K562 (cell line): ENCODE data around the gene GSTA4. TPM values are rescaled to one million over a fixed set of nuclear protein-coding genes. Genes with fewer than 3 reads are reported as not detected.

ENCODE experiments used
- XRCC5 ChIP-seq: fragments of 200-400 bp; formaldehyde crosslinking; IDR thresholded peaks from 2 replicates; pipeline ENCODE4 v1.6.1; 2017; ENCODE audit warnings: low read depth, mild to moderate bottlenecking, low read length
- YY1 ChIP-seq, 3 experiments: IDR thresholded peaks; 2 replicates each; pipeline ENCODE4 v1.6.1; 2011; ENCODE audit warnings: low read length in 2 of 3, mild to moderate bottlenecking in 2 of 3, moderate library complexity in 2 of 3, borderline replicate concordance in 1 of 3, control low read depth in 1 of 3, low read depth in 1 of 3; ENCODE audit not compliant: insufficient read depth in 3 of 3, insufficient replicate concordance in 2 of 3, control insufficient read depth in 1 of 3, insufficient read length in 1 of 3; ENCODE audit errors: extremely low read depth in 1 of 3
- ZNF41 ChIP-seq: fragments of 250-450 bp; sonication (Bioruptor Pico); conservative IDR thresholded peaks from 2 replicates; pipeline ENCODE4 v1.4.0; 2020; ENCODE audit warnings: mild to moderate bottlenecking
- polyA plus RNA-seq, 8 experiments: library from polyadenylated mRNA; depleted of rRNA in 4 of 8; stranded (reverse) in 5 of 8; unstranded in 3 of 8; fragments of >200 nt; fragmentation: Nextera tagmentation in 2 of 8; fragmentation: Illumina TruSeq in 1 of 8; extraction: Ambion mirVana in 2 of 8; extraction: Trizol in 1 of 8; gene quantifications; 2 replicates each; pipeline versions ENCODE4 v1.2.1 to v1.2.3, GENCODE V29; 2011 to 2014; ENCODE audit warnings: inconsistent platforms in 1 of 8, missing spikeins in 1 of 8
- total RNA-seq, 7 experiments: library from RNA; depleted of rRNA in 6 of 7; stranded (reverse); fragments of >200 nt in 6 of 7; fragmentation: Illumina TruSeq in 2 of 7; extraction: Trizol in 2 of 7; gene quantifications; 2 replicates each; pipeline versions ENCODE4 v1.2.1 to v1.2.3, GENCODE V29; 2011 to 2021; ENCODE audit warnings: low replicate concordance in 1 of 7
- TF ChIP-seq, protein P1 (sequence below): fragments of 200-800 bp; sonication (Bioruptor generic); IDR thresholded peaks from 2 replicates; pipeline ENCODE4 v1.6.1; 2016; ENCODE audit warnings: missing genetic modification characterization, missing compliant biosample characterization
- TF ChIP-seq, protein P2 (sequence below), 3 experiments: fragments of 200-800 bp in 1 of 3; fragments of 250-450 bp in 1 of 3; fragments of 450-650 bp in 1 of 3; sonication (Bioruptor Pico) in 1 of 3; sonication (Bioruptor generic) in 1 of 3; formaldehyde crosslinking in 1 of 3; IDR thresholded peaks; 2 replicates each; pipeline versions ENCODE4 v1.6.1 to v1.8.0; 2016 to 2022; ENCODE audit warnings: mild to moderate bottlenecking in 2 of 3, missing genetic modification characterization in 2 of 3, missing compliant biosample characterization in 1 of 3, moderate library complexity in 1 of 3
- TF ChIP-seq, protein P3 (sequence below), 2 experiments: fragments of 450-650 bp; IDR thresholded peaks; 2 replicates each; pipeline ENCODE4 v1.6.1; 2016; ENCODE audit warnings: mild to moderate bottlenecking in 2 of 2, borderline replicate concordance in 1 of 2, low read depth in 1 of 2, moderate library complexity in 1 of 2

Gene GSTA4
- total and polyA plus RNA-seq, 9 of the 15 experiments (the other 6 are each of a cell fraction or from before 2014, with no cell fraction given): 0.89 to 4.0 (median 2.0) TPM

DNA sequence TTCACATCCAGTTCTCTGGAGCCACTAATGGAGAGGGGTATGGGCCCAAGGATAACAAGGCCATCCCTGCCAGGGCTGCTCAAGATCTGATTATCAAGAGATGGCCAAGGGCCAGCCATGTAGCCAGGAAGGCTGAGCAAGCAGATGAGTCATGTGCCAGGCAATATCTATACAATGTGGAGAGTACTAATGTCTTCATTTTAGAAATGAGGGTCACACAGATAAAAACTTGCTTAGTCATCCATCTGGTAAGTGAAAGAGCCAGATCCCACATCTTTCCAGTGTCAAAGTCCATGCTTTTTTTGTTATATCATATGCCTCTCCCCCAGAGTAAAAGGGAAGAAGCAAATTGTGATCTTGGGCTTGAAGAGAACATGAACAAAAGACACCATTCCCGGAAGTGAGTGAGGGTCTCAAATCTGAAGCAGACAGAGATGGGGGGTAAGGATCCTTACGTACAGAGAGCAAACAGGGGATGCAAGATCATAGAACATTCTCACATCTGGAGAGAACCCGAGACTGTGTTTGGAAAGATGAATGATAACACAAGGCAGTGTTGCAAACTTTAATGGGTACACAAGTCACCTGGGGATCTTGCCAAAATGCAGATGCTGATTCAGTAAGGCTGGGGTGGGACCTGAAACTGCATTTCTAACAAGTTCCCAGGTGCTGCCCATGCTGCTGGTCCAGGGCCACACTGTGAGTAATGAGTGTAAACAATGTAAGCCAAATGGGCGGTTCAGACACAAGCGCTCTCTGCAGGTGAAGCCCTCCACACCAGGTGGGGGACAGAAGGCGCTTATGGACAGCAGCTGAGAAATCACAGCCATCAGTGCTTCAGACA is 65.5 kb downstream of the GSTA4 start (continued):
- TF ChIP-seq, protein P1, sequence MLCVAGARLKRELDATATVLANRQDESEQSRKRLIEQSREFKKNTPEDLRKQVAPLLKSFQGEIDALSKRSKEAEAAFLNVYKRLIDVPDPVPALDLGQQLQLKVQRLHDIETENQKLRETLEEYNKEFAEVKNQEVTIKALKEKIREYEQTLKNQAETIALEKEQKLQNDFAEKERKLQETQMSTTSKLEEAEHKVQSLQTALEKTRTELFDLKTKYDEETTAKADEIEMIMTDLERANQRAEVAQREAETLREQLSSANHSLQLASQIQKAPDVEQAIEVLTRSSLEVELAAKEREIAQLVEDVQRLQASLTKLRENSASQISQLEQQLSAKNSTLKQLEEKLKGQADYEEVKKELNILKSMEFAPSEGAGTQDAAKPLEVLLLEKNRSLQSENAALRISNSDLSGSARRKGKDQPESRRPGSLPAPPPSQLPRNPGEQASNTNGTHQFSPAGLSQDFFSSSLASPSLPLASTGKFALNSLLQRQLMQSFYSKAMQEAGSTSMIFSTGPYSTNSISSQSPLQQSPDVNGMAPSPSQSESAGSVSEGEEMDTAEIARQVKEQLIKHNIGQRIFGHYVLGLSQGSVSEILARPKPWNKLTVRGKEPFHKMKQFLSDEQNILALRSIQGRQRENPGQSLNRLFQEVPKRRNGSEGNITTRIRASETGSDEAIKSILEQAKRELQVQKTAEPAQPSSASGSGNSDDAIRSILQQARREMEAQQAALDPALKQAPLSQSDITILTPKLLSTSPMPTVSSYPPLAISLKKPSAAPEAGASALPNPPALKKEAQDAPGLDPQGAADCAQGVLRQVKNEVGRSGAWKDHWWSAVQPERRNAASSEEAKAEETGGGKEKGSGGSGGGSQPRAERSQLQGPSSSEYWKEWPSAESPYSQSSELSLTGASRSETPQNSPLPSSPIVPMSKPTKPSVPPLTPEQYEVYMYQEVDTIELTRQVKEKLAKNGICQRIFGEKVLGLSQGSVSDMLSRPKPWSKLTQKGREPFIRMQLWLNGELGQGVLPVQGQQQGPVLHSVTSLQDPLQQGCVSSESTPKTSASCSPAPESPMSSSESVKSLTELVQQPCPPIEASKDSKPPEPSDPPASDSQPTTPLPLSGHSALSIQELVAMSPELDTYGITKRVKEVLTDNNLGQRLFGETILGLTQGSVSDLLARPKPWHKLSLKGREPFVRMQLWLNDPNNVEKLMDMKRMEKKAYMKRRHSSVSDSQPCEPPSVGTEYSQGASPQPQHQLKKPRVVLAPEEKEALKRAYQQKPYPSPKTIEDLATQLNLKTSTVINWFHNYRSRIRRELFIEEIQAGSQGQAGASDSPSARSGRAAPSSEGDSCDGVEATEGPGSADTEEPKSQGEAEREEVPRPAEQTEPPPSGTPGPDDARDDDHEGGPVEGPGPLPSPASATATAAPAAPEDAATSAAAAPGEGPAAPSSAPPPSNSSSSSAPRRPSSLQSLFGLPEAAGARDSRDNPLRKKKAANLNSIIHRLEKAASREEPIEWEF: no peak
- TF ChIP-seq YY1 (IDR thresholded peaks at IDR 0.05; ENCODE audit: borderline replicate concordance in 1 of 3, control insufficient read depth in 1 of 3, extremely low read depth in 1 of 3, insufficient read depth in 3 of 3, insufficient read length in 1 of 3, insufficient replicate concordance in 2 of 3, low read depth in 1 of 3, low read length in 2 of 3) (no peak), ZNF41 (CRISPR knock-in tag) (peak; percentile 56; the same call in 1 of the 2 replicates), XRCC5 (no peak)
- TF ChIP-seq, protein P2, sequence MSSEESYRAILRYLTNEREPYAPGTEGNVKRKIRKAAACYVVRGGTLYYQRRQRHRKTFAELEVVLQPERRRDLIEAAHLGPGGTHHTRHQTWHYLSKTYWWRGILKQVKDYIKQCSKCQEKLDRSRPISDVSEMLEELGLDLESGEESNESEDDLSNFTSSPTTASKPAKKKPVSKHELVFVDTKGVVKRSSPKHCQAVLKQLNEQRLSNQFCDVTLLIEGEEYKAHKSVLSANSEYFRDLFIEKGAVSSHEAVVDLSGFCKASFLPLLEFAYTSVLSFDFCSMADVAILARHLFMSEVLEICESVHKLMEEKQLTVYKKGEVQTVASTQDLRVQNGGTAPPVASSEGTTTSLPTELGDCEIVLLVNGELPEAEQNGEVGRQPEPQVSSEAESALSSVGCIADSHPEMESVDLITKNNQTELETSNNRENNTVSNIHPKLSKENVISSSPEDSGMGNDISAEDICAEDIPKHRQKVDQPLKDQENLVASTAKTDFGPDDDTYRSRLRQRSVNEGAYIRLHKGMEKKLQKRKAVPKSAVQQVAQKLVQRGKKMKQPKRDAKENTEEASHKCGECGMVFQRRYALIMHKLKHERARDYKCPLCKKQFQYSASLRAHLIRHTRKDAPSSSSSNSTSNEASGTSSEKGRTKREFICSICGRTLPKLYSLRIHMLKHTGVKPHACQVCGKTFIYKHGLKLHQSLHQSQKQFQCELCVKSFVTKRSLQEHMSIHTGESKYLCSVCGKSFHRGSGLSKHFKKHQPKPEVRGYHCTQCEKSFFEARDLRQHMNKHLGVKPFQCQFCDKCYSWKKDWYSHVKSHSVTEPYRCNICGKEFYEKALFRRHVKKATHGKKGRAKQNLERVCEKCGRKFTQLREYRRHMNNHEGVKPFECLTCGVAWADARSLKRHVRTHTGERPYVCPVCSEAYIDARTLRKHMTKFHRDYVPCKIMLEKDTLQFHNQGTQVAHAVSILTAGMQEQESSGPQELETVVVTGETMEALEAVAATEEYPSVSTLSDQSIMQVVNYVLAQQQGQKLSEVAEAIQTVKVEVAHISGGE (CRISPR knock-in tag; IDR thresholded peaks at IDR 0.05): 0 out of 6 replicates have a peak, but pooled peaks of 1 of the 3 experiments have one; percentile 52
- TF ChIP-seq, protein P3, sequence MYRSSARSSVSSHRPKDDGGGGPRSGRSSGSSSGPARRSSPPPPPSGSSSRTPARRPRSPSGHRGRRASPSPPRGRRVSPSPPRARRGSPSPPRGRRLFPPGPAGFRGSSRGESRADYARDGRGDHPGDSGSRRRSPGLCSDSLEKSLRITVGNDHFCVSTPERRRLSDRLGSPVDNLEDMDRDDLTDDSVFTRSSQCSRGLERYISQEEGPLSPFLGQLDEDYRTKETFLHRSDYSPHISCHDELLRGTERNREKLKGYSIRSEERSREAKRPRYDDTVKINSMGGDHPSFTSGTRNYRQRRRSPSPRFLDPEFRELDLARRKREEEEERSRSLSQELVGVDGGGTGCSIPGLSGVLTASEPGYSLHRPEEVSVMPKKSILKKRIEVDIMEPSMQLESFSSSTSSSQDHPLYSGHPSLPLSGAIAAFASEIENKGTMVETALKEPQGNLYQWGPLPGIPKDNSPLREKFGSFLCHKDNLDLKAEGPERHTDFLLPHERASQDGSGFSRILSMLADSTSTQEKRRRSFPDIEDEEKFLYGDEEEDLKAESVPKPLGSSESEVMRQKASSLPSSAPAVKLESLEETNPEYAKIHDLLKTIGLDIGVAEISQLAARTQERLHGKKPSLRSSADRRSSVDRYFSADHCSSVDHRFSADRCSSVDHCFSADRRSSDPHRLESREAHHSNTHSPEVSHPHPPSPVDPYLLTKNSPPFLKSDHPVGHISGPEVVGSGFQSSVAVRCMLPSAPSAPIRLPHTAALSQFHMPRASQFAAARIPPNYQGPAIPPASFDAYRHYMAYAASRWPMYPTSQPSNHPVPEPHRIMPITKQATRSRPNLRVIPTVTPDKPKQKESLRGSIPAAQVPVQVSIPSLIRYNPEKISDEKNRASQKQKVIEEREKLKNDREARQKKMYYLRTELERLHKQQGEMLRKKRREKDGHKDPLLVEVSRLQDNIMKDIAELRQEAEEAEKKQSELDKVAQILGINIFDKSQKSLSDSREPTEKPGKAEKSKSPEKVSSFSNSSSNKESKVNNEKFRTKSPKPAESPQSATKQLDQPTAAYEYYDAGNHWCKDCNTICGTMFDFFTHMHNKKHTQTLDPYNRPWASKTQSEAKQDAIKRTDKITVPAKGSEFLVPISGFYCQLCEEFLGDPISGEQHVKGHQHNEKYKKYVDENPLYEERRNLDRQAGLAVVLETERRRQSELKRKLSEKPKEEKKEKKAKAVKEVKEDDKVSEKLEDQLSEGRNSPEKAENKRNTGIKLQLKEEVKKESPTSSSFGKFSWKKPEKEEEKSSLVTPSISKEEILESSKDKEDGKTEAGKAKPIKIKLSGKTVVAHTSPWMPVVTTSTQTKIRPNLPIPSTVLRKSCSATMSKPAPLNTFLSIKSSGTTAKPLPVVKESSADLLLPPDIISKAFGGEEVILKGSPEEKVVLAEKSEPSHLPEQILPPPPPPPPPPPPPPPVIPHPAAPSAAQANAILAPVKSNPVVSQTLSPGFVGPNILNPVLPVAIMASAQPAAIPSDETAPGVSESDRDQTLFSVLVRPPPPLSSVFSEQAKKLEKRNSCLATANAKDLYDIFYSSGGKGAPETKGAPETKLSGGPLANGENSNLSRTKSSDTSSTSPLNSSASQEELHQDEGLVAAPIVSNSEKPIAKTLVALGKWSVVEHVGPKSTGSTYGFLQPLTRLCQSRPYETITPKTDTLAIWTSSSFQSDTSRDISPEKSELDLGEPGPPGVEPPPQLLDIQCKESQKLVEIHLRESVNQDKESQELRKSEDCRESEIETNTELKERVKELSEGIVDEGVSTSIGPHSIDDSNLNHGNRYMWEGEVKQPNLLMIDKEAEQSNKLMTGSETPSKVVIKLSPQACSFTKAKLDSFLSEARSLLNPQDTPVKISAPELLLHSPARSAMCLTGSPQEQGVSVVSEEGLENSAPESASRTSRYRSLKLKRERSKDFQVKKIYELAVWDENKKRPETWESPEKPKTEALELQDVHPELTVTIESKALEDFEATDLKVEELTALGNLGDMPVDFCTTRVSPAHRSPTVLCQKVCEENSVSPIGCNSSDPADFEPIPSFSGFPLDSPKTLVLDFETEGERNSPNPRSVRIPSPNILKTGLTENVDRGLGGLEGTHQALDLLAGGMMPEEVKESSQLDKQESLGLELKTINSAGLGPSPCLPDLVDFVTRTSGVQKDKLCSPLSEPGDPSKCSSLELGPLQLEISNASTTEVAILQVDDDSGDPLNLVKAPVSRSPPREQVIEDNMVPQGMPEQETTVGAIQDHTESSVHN (IDR thresholded peaks at IDR 0.05; ENCODE audit: borderline replicate concordance in 1 of 2, low read depth in 1 of 2): peak in 1 of 2 experiments; percentile 56; a peak in 1 of 4 replicates
